IPS DF 6.9 (cell line): ENCODE measurements around the gene SLC43A3.

Experiments used
- DNase-seq: peaks from one replicate; pipeline ENCODE4 v3.0.0-alpha.2; 2013; ENCODE audit warnings: low read depth, low spot score
- H3K27ac ChIP-seq: one replicate; pipeline ENCODE4 v1.5.1; 2013; ENCODE audit warnings: low read length, control low read depth
- H3K27me3 ChIP-seq: 2 replicates; pipeline ENCODE4 v1.6.1; 2013; ENCODE audit warnings: mild to moderate bottlenecking, low read length; ENCODE audit not compliant: control insufficient read depth, insufficient read depth
- H3K36me3 ChIP-seq: 2 replicates; pipeline ENCODE4 v1.6.1; 2013; ENCODE audit warnings: low read length; ENCODE audit not compliant: control insufficient read depth, insufficient read depth
- H3K4me1 ChIP-seq: 2 replicates; pipeline ENCODE4 v1.6.1; 2013; ENCODE audit warnings: low read length; ENCODE audit not compliant: control insufficient read depth, insufficient read depth
- H3K4me3 ChIP-seq: 2 replicates; pipeline ENCODE4 v1.5.1; 2013; ENCODE audit warnings: mild to moderate bottlenecking, low read length
- H3K9me3 ChIP-seq: 2 replicates; pipeline ENCODE4 v1.6.1; 2013; ENCODE audit warnings: low read length, inconsistent platforms; ENCODE audit not compliant: control insufficient read depth, insufficient read depth
- WGBS: extraction: QIAGEN DNeasy Blood & Tissue Kit; methylation state at CpG from one replicate; pipeline ENCODE4 v1.1.7; 2013; ENCODE audit warnings: mixed read lengths, missing lambda C conversion rate; ENCODE audit not compliant: insufficient read length, insufficient coverage; 5-methylcytosine and 5-hydroxymethylcytosine counted together

Gene SLC43A3

DNA sequence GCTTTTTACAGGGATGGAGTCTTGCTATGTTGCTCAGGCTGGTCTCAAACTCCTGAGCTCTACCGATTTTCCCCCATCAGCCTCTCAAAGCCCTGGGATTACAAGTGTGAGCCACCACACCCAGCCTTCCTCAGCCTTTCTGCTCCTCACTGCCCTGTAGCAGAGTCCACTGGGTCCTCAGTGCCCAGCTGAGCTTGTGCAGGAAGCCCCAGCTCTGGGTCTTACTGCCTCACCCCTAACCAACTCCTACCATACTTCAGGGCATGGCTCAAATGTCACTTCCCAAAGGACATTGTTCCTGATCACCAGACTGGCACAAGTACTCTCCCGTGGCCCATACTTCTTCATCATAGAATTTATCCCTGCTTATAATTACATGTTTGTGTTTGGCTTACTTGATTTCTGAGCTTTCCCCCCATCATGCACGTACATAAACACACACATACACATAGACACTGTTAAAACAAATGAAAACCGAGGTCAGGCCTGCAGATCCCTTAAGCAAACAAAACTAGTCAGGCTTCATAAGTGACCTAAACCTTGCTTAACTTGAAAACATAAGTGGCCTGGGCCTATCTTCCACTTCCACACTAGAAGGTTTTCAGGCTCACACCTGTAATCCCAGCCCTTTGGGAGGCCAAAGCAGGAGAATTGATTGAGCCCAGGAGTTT, 14.0 kb upstream of the SLC43A3 start:
- Histone ChIP-seq H3K4me3 (no peak overlapping the region), H3K27ac (no peak overlapping the region)
- no CpG with 5 or more reads among the region's 4 CpGs for WGBS

GRCh38 chr11:57439786-57440185, 12.9 kb upstream of the SLC43A3 start:
- WGBS = no CpG with 5 or more reads among the region's 6 CpGs
- no peaks in the 10 kb centered on the region for H3K27me3 ChIP-seq
- H3K27ac ChIP-seq = no peak overlapping the region
- H3K4me1 ChIP-seq = no peaks in the 10 kb centered on the region; the same call in 1 of the 2 replicates
- no peak for DNase-seq
- no peaks in the 10 kb centered on the region for H3K9me3 ChIP-seq
- H3K36me3 ChIP-seq = no peaks in the 10 kb centered on the region
- H3K4me3 ChIP-seq = no peak overlapping the region

More for the DNA sequence above, 14.0 kb upstream of the SLC43A3 start:
- DNase-seq = no peak
- no peaks in the 10 kb centered on the region for H3K27me3 ChIP-seq
- H3K4me1 ChIP-seq = no peaks in the 10 kb centered on the region; the same call in 1 of the 2 replicates
- H3K9me3 ChIP-seq = no peaks in the 10 kb centered on the region
- no peaks in the 10 kb centered on the region for H3K36me3 ChIP-seq

GRCh38 chr11:57438345-57439285, 11.7 kb upstream of the SLC43A3 start:
- H3K4me3 ChIP-seq = no peak overlapping the region

DNA sequence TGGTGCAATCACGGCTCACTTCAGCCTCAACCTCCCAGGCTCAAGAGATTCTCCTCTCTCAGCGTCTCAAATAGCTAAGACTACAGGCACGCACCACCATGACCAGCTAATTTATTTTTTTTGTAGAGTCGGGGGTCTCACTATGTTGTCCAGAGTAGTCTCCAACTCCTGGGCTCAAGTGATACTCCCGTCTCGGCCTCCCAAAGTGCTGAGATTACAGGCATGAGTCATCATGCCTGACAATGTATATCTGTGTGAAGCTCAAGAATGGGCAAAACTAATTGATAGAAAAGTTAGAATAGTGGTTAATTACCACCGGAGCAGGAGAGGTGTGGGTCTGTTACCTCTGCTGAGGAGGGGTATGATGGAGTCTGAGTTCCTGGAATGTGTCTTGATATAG, 9.1 kb upstream of the SLC43A3 start:
- Histone ChIP-seq H3K4me1 (no peaks in the 10 kb centered on the region; the same call in 1 of the 2 replicates), H3K36me3 (no peaks in the 10 kb centered on the region), H3K27me3 (no peaks in the 10 kb centered on the region), H3K9me3 (no peaks in the 10 kb centered on the region), H3K4me3 (no peak overlapping the region), H3K27ac (no peak overlapping the region)
- no peak for DNase-seq
- no CpG with 5 or more reads among the region's 7 CpGs for WGBS

More at GRCh38 chr11:57438345-57439285, 11.7 kb upstream of the SLC43A3 start:
- Histone ChIP-seq H3K36me3 (no peaks in the 10 kb centered on the region), H3K9me3 (no peaks in the 10 kb centered on the region), H3K27ac (no peak overlapping the region), H3K27me3 (no peaks in the 10 kb centered on the region), H3K4me1 (no peaks in the 10 kb centered on the region; the same call in 1 of the 2 replicates)
- no CpG with 5 or more reads among the region's 12 CpGs for WGBS
- DNase-seq = no peak

DNA sequence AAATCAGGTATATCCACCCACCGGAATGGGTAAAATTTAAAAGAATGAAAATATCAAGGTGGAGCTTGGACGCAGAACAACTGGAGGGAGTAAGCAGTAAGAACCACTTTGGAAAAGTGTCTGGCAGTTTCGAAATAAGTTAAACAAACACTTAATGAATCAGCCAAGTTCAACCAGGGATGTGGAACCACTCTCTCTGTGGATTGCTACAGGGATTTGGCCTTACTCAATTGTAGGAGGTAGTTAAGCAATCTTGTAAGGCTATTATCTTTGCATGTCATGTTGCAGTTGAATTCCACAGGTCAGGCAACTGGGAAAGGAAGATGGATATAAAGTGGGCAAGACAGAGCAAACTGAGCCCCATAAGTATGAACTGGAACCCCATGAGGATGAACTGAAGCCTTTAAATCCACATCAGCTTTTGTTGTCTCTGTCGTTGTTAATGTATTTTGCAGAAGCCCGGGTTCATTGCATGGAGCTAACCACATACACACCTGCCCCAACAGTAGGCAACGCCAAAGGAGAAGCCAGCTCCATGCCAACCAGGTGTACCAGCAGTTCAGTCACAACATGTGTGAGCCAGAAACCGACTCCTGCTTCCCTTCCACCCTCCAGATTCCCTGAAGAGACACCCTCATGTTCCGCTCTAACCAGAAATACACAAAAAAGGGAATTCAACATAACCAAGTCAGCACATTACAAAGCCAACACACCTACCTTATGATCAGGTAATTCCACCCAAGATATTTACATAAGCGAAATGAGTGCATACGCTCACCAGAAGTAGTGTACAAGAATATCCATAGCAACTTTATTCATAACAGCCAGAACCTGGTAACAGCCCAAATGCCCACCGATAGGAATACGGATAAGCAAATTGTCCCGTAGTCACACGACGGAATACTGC, 8.0 kb upstream of the SLC43A3 start:
- Histone ChIP-seq H3K4me1 (no peaks in the 10 kb centered on the region), H3K36me3 (no peaks in the 10 kb centered on the region), H3K4me3 (no peak overlapping the region), H3K9me3 (no peaks in the 10 kb centered on the region), H3K27ac (no peak overlapping the region), H3K27me3 (no peaks in the 10 kb centered on the region)
- no CpG with 5 or more reads among the region's 15 CpGs for WGBS
- no peak for DNase-seq

DNA sequence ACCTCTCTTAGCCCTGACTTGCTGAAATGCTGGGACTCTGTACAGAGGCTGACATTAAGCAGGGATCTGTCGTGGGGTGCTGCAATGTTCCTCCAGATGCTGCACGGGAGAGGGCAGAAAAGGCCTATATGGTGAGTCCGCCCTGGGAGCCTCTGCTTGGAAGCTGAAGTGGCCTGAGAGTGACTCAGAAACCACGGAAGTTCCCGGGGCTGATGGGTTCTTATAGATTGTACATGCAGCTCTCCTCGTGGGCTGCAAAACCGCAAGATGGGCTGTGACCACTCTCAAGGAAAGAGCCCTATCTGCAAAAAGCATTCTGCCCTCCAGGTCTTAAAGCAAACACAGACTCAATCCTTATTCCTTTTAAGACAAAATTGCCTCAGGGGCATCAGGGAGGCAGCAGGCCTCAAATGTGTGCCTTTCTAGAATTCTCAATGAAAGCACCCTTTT, 5.8 kb upstream of the SLC43A3 start:
- Histone ChIP-seq H3K36me3 (no peaks in the 10 kb centered on the region), H3K4me3 (no peak overlapping the region), H3K27me3 (no peaks in the 10 kb centered on the region), H3K27ac (no peak overlapping the region), H3K4me1 (no peaks in the 10 kb centered on the region), H3K9me3 (no peaks in the 10 kb centered on the region)
- no peak for DNase-seq
- no CpG with 5 or more reads among the region's 7 CpGs for WGBS

- H3K4me3 ChIP-seq = no peak overlapping the region
- no peaks in the 10 kb centered on the region for H3K9me3 ChIP-seq
- no peaks in the 10 kb centered on the region for H3K27me3 ChIP-seq
- H3K36me3 ChIP-seq = no peaks in the 10 kb centered on the region
- H3K4me1 ChIP-seq = peaks cover 2% of the 10 kb centered on the region; the same call in 1 of the 2 replicates
- no CpG with 5 or more reads among the region's 5 CpGs for WGBS
- no peak for DNase-seq
- H3K27ac ChIP-seq = no peak overlapping the region
These were observed 5.2 kb upstream of the SLC43A3 start for GRCh38 chr11:57432149-57432561.

GRCh38 chr11:57430952-57431351, 4.0 kb upstream of the SLC43A3 start:
- Histone ChIP-seq H3K4me3 (no peak overlapping the region), H3K9me3 (no peaks in the 10 kb centered on the region), H3K27ac (no peak overlapping the region), H3K36me3 (no peaks in the 10 kb centered on the region), H3K27me3 (no peaks in the 10 kb centered on the region), H3K4me1 (peaks cover 3% of the 10 kb centered on the region; the same call in 1 of the 2 replicates)
- no CpG with 5 or more reads among the region's 1 CpG for WGBS
- no peak for DNase-seq

- no peak for DNase-seq
- Histone ChIP-seq H3K27me3 (no peaks in the 10 kb centered on the region), H3K36me3 (no peaks in the 10 kb centered on the region), H3K4me3 (no peak overlapping the region), H3K27ac (no peak overlapping the region), H3K4me1 (peaks cover 3% of the 10 kb centered on the region; the same call in 1 of the 2 replicates), H3K9me3 (no peaks in the 10 kb centered on the region)
- no CpG with 5 or more reads among the region's 4 CpGs for WGBS
These were observed 3.0 kb upstream of the SLC43A3 start for GRCh38 chr11:57429946-57430345.

DNA sequence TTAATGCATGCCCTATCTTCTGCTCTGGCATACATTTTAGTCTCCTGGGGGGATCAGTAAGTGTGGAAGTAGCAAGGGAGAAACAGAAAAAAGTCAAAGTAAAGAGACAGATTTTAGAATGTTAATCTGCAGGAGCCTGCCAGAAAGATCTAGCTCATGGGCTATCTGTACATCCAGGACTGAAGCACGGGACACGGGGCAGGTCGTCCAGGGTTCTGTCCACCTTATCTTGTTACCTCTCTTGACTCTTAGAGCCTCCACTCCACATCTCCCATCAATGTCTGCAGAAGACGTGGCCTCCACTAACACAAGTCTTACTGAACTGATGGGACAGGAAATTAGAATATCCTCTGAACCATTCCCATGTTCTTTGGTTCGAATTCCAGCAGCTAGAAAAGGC, 1.7 kb upstream of the SLC43A3 start:
- DNase-seq = no peak
- H3K4me1 ChIP-seq = peaks cover 3% of the 10 kb centered on the region; the same call in 1 of the 2 replicates
- WGBS = no CpG with 5 or more reads among the region's 5 CpGs
- H3K27me3 ChIP-seq = no peaks in the 10 kb centered on the region
- H3K4me3 ChIP-seq = no peak overlapping the region
- no peak overlapping the region for H3K27ac ChIP-seq
- 0 out of 2 replicates have a peak, but pooled peaks cover 3% of the 10 kb centered on the region for H3K36me3 ChIP-seq
- no peaks in the 10 kb centered on the region for H3K9me3 ChIP-seq
